Nephron (organoid): Measurements from ENCODE around the gene INSIG2.

ENCODE experiments used
- H3K27ac Mint-ChIP-seq, 3 experiments: 2 replicates each; pipeline ENCODE4 v1.8.0; 2020; ENCODE audit warnings: mixed read lengths in 3 of 3, mild to moderate bottlenecking in 2 of 3, moderate library complexity in 1 of 3
- H3K27me3 Mint-ChIP-seq: 2 replicates; pipeline ENCODE4 v1.8.0; 2021; ENCODE audit warnings: low read depth, mild to moderate bottlenecking, moderate library complexity, mixed read lengths
- H3K36me3 Mint-ChIP-seq: 2 replicates; pipeline ENCODE4 v1.8.0; 2020; ENCODE audit warnings: low read depth, mixed read lengths
- H3K4me1 Mint-ChIP-seq: 2 replicates; pipeline ENCODE4 v1.8.0; 2020; ENCODE audit warnings: mixed read lengths
- H3K4me3 Mint-ChIP-seq, 3 experiments: 2 replicates each; pipeline ENCODE4 v1.8.0; 2020; ENCODE audit warnings: mild to moderate bottlenecking in 3 of 3, mixed read lengths in 3 of 3, moderate library complexity in 2 of 3
- H3K9me3 Mint-ChIP-seq: 2 replicates; pipeline ENCODE4 v1.8.0; 2020; ENCODE audit warnings: mixed read lengths
- CTCF ChIP-seq, 3 experiments: fragments of 200-600 bp; sonication (generic); IDR thresholded peaks; one replicate each; pipeline ENCODE4 v1.5.0; 2021; ENCODE audit warnings: antibody characterized with exemption in 3 of 3; ENCODE audit not compliant: unreplicated experiment in 3 of 3

INSIG2 gene

DNA sequence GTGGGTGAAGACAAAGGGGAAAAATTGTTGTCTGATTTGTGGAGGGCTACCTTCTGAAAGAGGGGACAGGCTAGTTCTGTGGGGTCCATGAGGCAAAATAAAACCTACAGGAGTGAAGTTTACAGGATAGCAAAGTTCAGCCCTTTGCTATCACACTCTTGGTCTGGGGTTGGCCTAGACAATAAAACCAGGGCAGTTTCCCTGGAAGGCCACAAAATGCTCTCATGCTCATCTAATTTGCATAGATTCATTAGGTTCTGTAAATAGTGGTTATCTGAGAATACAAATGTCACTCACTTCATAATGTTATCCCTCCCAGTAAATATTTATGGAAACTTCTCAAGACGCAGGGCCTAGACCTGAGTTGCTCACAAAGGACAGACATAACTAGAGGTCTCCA is 63.6 kb downstream of the INSIG2 start:
- Mint-ChIP-seq H3K4me3 (no peak overlapping the region), H3K9me3 (peaks cover 7% of the 10 kb centered on the region), H3K27ac (no peak overlapping the region), H3K4me1 (peaks cover 9% of the 10 kb centered on the region), H3K27me3 (no peaks in the 10 kb centered on the region), H3K36me3 (no peaks in the 10 kb centered on the region)
- TF ChIP-seq CTCF (IDR thresholded peaks at IDR 0.05; ENCODE audit: unreplicated experiment in 3 of 3), result no peak

DNA sequence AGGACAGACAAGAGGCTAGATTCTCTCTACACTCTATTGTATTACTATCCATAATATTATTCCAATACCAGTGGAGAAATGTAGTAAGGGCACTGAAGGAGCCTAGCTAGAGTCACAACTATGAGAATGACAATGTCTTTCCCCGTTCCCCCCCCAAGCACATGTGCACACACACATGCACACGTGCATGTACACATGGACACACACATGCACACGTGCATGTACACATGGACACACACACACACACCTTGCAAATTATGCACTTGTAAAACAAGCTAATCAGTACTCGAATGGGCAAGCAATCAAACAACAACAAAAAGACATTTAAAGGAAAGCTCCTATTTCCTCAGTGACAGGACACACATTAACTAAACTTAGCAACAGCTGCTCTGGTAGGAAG is 65.2 kb downstream of the INSIG2 start:
- Mint-ChIP-seq H3K4me3 (no peak overlapping the region), H3K27ac (no peak overlapping the region), H3K4me1 (peaks cover 9% of the 10 kb centered on the region), H3K36me3 (no peaks in the 10 kb centered on the region), H3K27me3 (no peaks in the 10 kb centered on the region), H3K9me3 (peaks cover 16% of the 10 kb centered on the region)
- no peak for TF ChIP-seq CTCF (IDR thresholded peaks at IDR 0.05; ENCODE audit: unreplicated experiment in 3 of 3)

GRCh38 chr2:118154176-118154575 is 65.9 kb downstream of the INSIG2 start:
- no peak for TF ChIP-seq CTCF (IDR thresholded peaks at IDR 0.05; ENCODE audit: unreplicated experiment in 3 of 3)
- Mint-ChIP-seq H3K4me3 (no peak overlapping the region), H3K27ac (no peak overlapping the region), H3K4me1 (peaks cover 4% of the 10 kb centered on the region), H3K27me3 (no peaks in the 10 kb centered on the region), H3K9me3 (peaks cover 16% of the 10 kb centered on the region), H3K36me3 (no peaks in the 10 kb centered on the region)
